Mesothelial cell of epicardium (in vitro differentiated cells): Measurements from ENCODE around the gene SMIM29. TPM values are rescaled to one million over a fixed set of nuclear protein-coding genes. Genes with fewer than 3 reads are reported as not detected.

Experiments used
- DNase-seq, 2 experiments: peaks; one replicate each; pipeline ENCODE4 v3.0.0; 2021; ENCODE audit warnings: low spot score in 2 of 2; ENCODE audit not compliant: unreplicated experiment in 2 of 2
- H3K27ac Mint-ChIP-seq: 2 replicates; pipeline ENCODE4 v1.8.0; 2021; ENCODE audit warnings: mixed read lengths
- H3K27me3 Mint-ChIP-seq: 2 replicates; pipeline ENCODE4 v1.8.0; 2021; ENCODE audit warnings: low read depth, mixed read lengths
- H3K36me3 Mint-ChIP-seq: 2 replicates; pipeline ENCODE4 v1.8.0; 2021; ENCODE audit warnings: mixed read lengths
- H3K4me1 Mint-ChIP-seq: 2 replicates; pipeline ENCODE4 v1.8.0; 2021; ENCODE audit warnings: mixed read lengths
- H3K4me3 Mint-ChIP-seq: 2 replicates; pipeline ENCODE4 v1.8.0; 2021; ENCODE audit warnings: mild to moderate bottlenecking, moderate library complexity, mixed read lengths
- H3K9me3 Mint-ChIP-seq: 2 replicates; pipeline ENCODE4 v1.8.0; 2021; ENCODE audit warnings: mixed read lengths
- total RNA-seq: library from RNA; stranded (reverse); gene quantifications from 3 replicates; pipeline ENCODE4 v1.2.1, GENCODE V29; 2021
- TF ChIP-seq, protein P1 (sequence below): fragments of 200-600 bp; sonication (generic); IDR thresholded peaks from one replicate; pipeline ENCODE4 v1.5.0; 2021; ENCODE audit warnings: antibody characterized with exemption; ENCODE audit not compliant: unreplicated experiment

The SMIM29 gene
- total RNA-seq, 1 donor from 2014 or later, result 8.9 TPM

DNA sequence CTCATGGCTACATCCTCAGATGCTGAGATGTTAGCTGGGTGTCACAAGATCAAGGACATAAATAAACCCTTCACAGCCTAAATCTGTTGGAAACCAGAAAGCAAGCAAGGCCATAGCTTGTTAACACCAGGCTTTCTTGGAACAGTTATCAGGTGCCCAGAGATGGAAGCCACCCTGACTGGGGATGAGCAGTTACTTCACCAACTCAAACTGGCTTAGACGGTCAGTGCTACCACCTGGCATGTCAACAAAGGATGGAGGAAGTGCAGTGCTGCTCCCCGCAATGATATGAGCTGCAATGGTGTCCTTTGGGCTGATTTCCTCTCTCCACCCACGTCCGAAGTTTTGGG is 28.9 kb upstream of the SMIM29 start:
- TF ChIP-seq, protein P1, sequence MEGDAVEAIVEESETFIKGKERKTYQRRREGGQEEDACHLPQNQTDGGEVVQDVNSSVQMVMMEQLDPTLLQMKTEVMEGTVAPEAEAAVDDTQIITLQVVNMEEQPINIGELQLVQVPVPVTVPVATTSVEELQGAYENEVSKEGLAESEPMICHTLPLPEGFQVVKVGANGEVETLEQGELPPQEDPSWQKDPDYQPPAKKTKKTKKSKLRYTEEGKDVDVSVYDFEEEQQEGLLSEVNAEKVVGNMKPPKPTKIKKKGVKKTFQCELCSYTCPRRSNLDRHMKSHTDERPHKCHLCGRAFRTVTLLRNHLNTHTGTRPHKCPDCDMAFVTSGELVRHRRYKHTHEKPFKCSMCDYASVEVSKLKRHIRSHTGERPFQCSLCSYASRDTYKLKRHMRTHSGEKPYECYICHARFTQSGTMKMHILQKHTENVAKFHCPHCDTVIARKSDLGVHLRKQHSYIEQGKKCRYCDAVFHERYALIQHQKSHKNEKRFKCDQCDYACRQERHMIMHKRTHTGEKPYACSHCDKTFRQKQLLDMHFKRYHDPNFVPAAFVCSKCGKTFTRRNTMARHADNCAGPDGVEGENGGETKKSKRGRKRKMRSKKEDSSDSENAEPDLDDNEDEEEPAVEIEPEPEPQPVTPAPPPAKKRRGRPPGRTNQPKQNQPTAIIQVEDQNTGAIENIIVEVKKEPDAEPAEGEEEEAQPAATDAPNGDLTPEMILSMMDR, result no peak
- Mint-ChIP-seq H3K4me3 (no peak overlapping the region), H3K27ac (no peak overlapping the region), H3K27me3 (no peaks in the 10 kb centered on the region), H3K9me3 (no peaks in the 10 kb centered on the region), H3K36me3 (peaks cover 14% of the 10 kb centered on the region), H3K4me1 (peaks cover 6% of the 10 kb centered on the region)
- DNase-seq, result no peak

DNA sequence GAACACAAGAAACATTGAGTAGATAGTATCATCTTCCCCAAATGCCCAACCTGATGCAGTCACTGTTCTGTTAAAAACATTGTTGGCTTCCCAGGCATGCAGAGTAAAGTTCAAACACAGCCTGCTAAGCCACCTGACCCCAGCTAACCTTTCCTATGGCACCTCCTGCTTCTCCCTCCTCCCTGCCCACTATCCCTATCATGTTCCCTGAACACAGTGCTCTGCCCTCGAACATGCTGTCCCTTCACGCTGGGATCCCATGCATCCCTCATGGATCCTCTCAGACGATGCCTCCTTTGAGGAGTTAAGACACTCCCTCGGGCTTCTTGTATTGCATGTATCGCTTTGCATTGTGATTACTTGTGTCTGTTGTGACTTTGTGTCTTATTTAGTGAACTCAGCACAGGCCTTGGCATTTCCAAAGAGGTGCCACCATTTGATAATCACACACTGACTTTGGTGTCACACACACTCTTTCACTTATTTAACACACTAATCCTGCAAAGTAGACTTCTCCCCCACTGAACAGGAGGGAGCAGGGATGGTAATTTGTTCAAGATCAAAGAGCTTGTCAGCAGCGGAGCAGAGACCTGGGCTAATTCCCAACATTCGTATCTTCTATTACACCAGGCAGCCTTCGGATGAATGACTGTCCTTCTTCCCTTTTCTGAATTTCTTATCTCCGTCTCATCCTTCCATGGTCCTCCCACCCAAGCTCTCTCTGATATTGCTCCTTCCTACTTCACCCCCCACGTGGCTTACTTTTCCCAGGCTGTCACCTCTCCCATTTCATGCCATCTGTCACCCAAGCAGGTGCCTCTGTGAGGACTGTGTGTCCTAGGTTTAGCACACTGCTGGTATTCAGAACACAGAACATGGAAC is 28.3 kb upstream of the SMIM29 start:
- no peaks in the 10 kb centered on the region for H3K27me3 Mint-ChIP-seq
- H3K9me3 Mint-ChIP-seq, result no peaks in the 10 kb centered on the region
- no peak for DNase-seq
- peaks cover 6% of the 10 kb centered on the region for H3K4me1 Mint-ChIP-seq
- peaks cover 14% of the 10 kb centered on the region for H3K36me3 Mint-ChIP-seq
- H3K4me3 Mint-ChIP-seq, result no peak overlapping the region
- H3K27ac Mint-ChIP-seq, result no peak overlapping the region
- TF ChIP-seq, protein P1, result no peak

- Mint-ChIP-seq H3K36me3 (peaks cover 14% of the 10 kb centered on the region), H3K27me3 (no peaks in the 10 kb centered on the region), H3K4me1 (peaks cover 6% of the 10 kb centered on the region), H3K9me3 (no peaks in the 10 kb centered on the region), H3K4me3 (no peak overlapping the region), H3K27ac (no peak overlapping the region)
- DNase-seq, result no peak
- TF ChIP-seq, protein P1, result no peak
Observed at GRCh38 chr6:34276191-34276590, 27.4 kb upstream of the SMIM29 start.

GRCh38 chr6:34275128-34275804 is 26.5 kb upstream of the SMIM29 start:
- TF ChIP-seq, protein P1, result no peak
- no peak overlapping the region for H3K27ac Mint-ChIP-seq

DNA sequence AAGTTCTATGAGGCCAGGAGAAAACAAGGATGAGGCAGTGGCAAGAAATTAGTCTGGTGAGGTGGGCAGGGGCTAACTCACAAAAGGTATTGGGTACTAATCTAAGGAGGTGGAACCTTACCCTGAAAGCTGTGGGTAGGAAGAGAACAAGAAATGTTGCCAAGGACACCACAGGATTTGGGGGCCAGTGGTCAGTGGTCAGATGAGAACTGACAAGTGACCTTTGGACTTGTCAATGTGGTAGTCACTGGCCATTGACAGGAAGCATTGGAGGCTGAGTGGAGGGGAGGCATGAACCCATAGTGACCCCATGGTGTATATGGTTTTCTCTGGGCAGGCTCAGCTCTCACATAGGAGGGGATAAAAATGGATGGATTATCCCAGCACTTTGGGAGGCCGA is 25.3 kb upstream of the SMIM29 start:
- Mint-ChIP-seq H3K4me1 (peaks cover 6% of the 10 kb centered on the region), H3K27ac (no peak overlapping the region), H3K36me3 (peaks cover 7% of the 10 kb centered on the region), H3K4me3 (no peak overlapping the region), H3K9me3 (no peaks in the 10 kb centered on the region), H3K27me3 (no peaks in the 10 kb centered on the region)
- TF ChIP-seq, protein P1, result no peak
- no peak for DNase-seq

More at GRCh38 chr6:34275128-34275804, 26.5 kb upstream of the SMIM29 start:
- H3K36me3 Mint-ChIP-seq, result peaks cover 14% of the 10 kb centered on the region
- DNase-seq, result no peak
- H3K4me3 Mint-ChIP-seq, result no peak overlapping the region
- H3K9me3 Mint-ChIP-seq, result no peaks in the 10 kb centered on the region
- H3K27me3 Mint-ChIP-seq, result no peaks in the 10 kb centered on the region
- H3K4me1 Mint-ChIP-seq, result peaks cover 6% of the 10 kb centered on the region
